SK-N-SH treated with all-trans-retinoic acid at 6 μM for 48 hours (cell line): ENCODE results near the gene CHPF2.

Source experiments
- ATAC-seq: fragments of 200-7000 bp; cut with Tn5 transposase; 3 replicates; pipeline ENCODE4 v1.9.1; 2020; ENCODE audit warnings: mild to moderate bottlenecking, moderate library complexity
- ARNTL ChIP-seq: fragments of 450-650 bp; formaldehyde crosslinking; IDR thresholded peaks from 2 replicates; pipeline ENCODE4 v1.5.0; 2020; ENCODE audit warnings: low read depth, mild to moderate bottlenecking, moderate library complexity, borderline replicate concordance
- BACH2 ChIP-seq: fragments of 250-450 bp; sonication (Bioruptor Pico); IDR thresholded peaks from 2 replicates; pipeline ENCODE4 v1.9.0; 2021; ENCODE audit warnings: mild to moderate bottlenecking, borderline replicate concordance
- CREB5 ChIP-seq: fragments of 250-450 bp; sonication (Bioruptor Pico); IDR thresholded peaks from 2 replicates; pipeline ENCODE4 v1.5.1; 2020; ENCODE audit warnings: low read depth, mild to moderate bottlenecking, moderate library complexity
- CSDC2 ChIP-seq: fragments of 250-450 bp; sonication (Bioruptor Pico); IDR thresholded peaks from 2 replicates; pipeline ENCODE4 v1.5.0; 2020; ENCODE audit warnings: mild to moderate bottlenecking, moderate library complexity
- CSRNP3 ChIP-seq: fragments of 250-450 bp; sonication (Bioruptor Pico); IDR thresholded peaks from 2 replicates; pipeline ENCODE4 v1.5.1; 2021; ENCODE audit warnings: mild to moderate bottlenecking, moderate library complexity
- ESRRG ChIP-seq: fragments of 250-450 bp; sonication (Bioruptor Pico); IDR thresholded peaks from 2 replicates; pipeline ENCODE4 v1.6.1; 2021; ENCODE audit warnings: mild to moderate bottlenecking
- GLIS3 ChIP-seq: fragments of 250-450 bp; sonication (Bioruptor Pico); IDR thresholded peaks from 2 replicates; pipeline ENCODE4 v1.5.0; 2020; ENCODE audit warnings: mild to moderate bottlenecking, moderate library complexity
- ISL1 ChIP-seq: fragments of 250-450 bp; sonication (Bioruptor Pico); IDR thresholded peaks from 2 replicates; pipeline ENCODE4 v2.1.2; 2022; ENCODE audit warnings: mild to moderate bottlenecking, moderate library complexity
- OSR1 ChIP-seq: fragments of 250-450 bp; sonication (Bioruptor Pico); IDR thresholded peaks from 2 replicates; pipeline ENCODE4 v1.8.0; 2022; ENCODE audit warnings: moderate library complexity, mild to moderate bottlenecking, inconsistent platforms
- PATZ1 ChIP-seq: fragments of 250-450 bp; sonication (Bioruptor Pico); IDR thresholded peaks from 2 replicates; pipeline ENCODE4 v1.8.0; 2020; ENCODE audit warnings: mild to moderate bottlenecking, moderate library complexity, borderline replicate concordance
- PPARA ChIP-seq: fragments of 250-450 bp; sonication (Bioruptor Pico); IDR thresholded peaks from 2 replicates; pipeline ENCODE4 v1.5.0; 2020; ENCODE audit warnings: mild to moderate bottlenecking, borderline replicate concordance
- RARB ChIP-seq: fragments of 250-450 bp; sonication (Bioruptor Pico); IDR thresholded peaks from 2 replicates; pipeline ENCODE4 v1.8.0; 2021; ENCODE audit warnings: mild to moderate bottlenecking, moderate library complexity
- SNAI2 ChIP-seq: fragments of 250-450 bp; sonication (Bioruptor Pico); IDR thresholded peaks from 2 replicates; pipeline ENCODE4 v1.5.0; 2020; ENCODE audit warnings: mild to moderate bottlenecking, moderate library complexity
- TCF4 ChIP-seq: fragments of 250-450 bp; sonication (Bioruptor Pico); IDR thresholded peaks from 2 replicates; pipeline ENCODE4 v1.8.0; 2021; ENCODE audit warnings: mild to moderate bottlenecking, moderate library complexity, borderline replicate concordance
- TOX ChIP-seq: fragments of 250-450 bp; sonication (Bioruptor Pico); IDR thresholded peaks from 2 replicates; pipeline ENCODE4 v1.8.0; 2021; ENCODE audit warnings: mild to moderate bottlenecking, moderate library complexity, borderline replicate concordance
- TSHZ2 ChIP-seq: fragments of 250-450 bp; sonication (Bioruptor Pico); IDR thresholded peaks from 2 replicates; pipeline ENCODE4 v1.5.0; 2020; ENCODE audit warnings: mild to moderate bottlenecking, moderate library complexity
- ZFP3 ChIP-seq: fragments of 250-450 bp; sonication (Bioruptor Pico); IDR thresholded peaks from 2 replicates; pipeline ENCODE4 v1.5.0; 2020; ENCODE audit warnings: mild to moderate bottlenecking, moderate library complexity
- ZFP30 ChIP-seq: fragments of 450-650 bp; formaldehyde crosslinking; IDR thresholded peaks from 2 replicates; pipeline ENCODE4 v1.5.0; 2022; ENCODE audit warnings: mild to moderate bottlenecking, moderate library complexity
- ZNF565 ChIP-seq: fragments of 450-650 bp; formaldehyde crosslinking; conservative IDR thresholded peaks from 2 replicates; pipeline ENCODE4 v1.5.0; 2020; ENCODE audit warnings: low read depth, mild to moderate bottlenecking, moderate library complexity
- ZNF8 ChIP-seq: fragments of 450-650 bp; formaldehyde crosslinking; IDR thresholded peaks from 2 replicates; pipeline ENCODE4 v1.5.0; 2020; ENCODE audit warnings: mild to moderate bottlenecking, moderate library complexity

CHPF2 gene

GRCh38 chr7:151250181-151251132 lies 18.2 kb downstream of the CHPF2 start:
- TF ChIP-seq OSR1 (CRISPR knock-in tag) (no peak), GLIS3 (CRISPR knock-in tag) (no peak), CSDC2 (CRISPR knock-in tag) (no peak), ZNF8 (CRISPR knock-in tag) (no peak), ARNTL (no peak), ISL1 (CRISPR knock-in tag) (no peak), ZFP30 (CRISPR knock-in tag) (no peak), TCF4 (CRISPR knock-in tag) (no peak), TOX (CRISPR knock-in tag) (no peak), ZFP3 (no peak), PATZ1 (CRISPR knock-in tag) (no peak), ESRRG (CRISPR knock-in tag) (no peak), CREB5 (CRISPR knock-in tag) (no peak), RARB (CRISPR knock-in tag) (no peak), SNAI2 (CRISPR knock-in tag) (no peak), PPARA (CRISPR knock-in tag) (no peak), CSRNP3 (no peak), ZNF565 (CRISPR knock-in tag) (no peak), TSHZ2 (no peak), BACH2 (CRISPR knock-in tag) (no peak)
- TF ChIP-seq, all 23 proteins: peak for 0

GRCh38 chr7:151251328-151251688 lies 19.0 kb downstream of the CHPF2 start:
- ATAC-seq = peak; percentile 1; the same call in 2 of the 3 replicates
- TF ChIP-seq PATZ1 (CRISPR knock-in tag) = 0 out of 2 replicates have a peak, but pooled peaks have one; percentile 23
- TF ChIP-seq ZFP30 (CRISPR knock-in tag) = no peak
- TF ChIP-seq TSHZ2 = 0 out of 2 replicates have a peak, but pooled peaks have one; percentile 23

More at GRCh38 chr7:151250181-151251132, 18.2 kb downstream of the CHPF2 start:
- ATAC-seq = no peak
